Activated CD4-positive, alpha-beta T cell treated with anti-CD3 and anti-CD28 coated beads, Interleukin-2, amount 10 ng/mL, durations not matched to agents 7 days and 5 days (primary cell): Measurements from ENCODE around the gene GGT6. TPM values are rescaled to one million over a fixed set of nuclear protein-coding genes. Genes with fewer than 3 reads are reported as not detected.
"Not testable (repeated sequence)": the region's sequence is repeated elsewhere in the genome, so short reads cannot be mapped to it uniquely, and the experiment has no call there.

ENCODE experiments used
- CTCF ChIA-PET: fragments of 350-600 bp; sonication (Branson Sonifier 250); formaldehyde crosslinking; loops from one replicate; lab custom pipeline; 2021; ENCODE audit warnings: antibody characterized with exemption; lab: Charles Lee
- POLR2A ChIA-PET: fragments of 350-600 bp; sonication (Branson Sonifier 250); formaldehyde crosslinking; loops from one replicate; lab custom pipeline; 2021; ENCODE audit warnings: antibody characterized with exemption; lab: Charles Lee
- DNase-seq: peaks from one replicate; pipeline ENCODE4 v3.0.0-alpha.2; 2020
- H3K27ac Mint-ChIP-seq: one replicate; pipeline ENCODE4 v1.8.0; 2021; ENCODE audit warnings: mild to moderate bottlenecking, moderate library complexity, mixed read lengths
- H3K27me3 Mint-ChIP-seq: one replicate; pipeline ENCODE4 v1.8.0; 2021; ENCODE audit warnings: mixed read lengths
- H3K36me3 Mint-ChIP-seq: one replicate; pipeline ENCODE4 v1.8.0; 2021; ENCODE audit warnings: low read depth, mixed read lengths
- H3K4me1 Mint-ChIP-seq: one replicate; pipeline ENCODE4 v1.8.0; 2021; ENCODE audit warnings: mixed read lengths
- H3K4me3 Mint-ChIP-seq: one replicate; pipeline ENCODE4 v1.8.0; 2021; ENCODE audit warnings: mild to moderate bottlenecking, moderate library complexity, mixed read lengths
- H3K9me3 Mint-ChIP-seq: one replicate; pipeline ENCODE4 v1.8.0; 2021; ENCODE audit warnings: mixed read lengths
- total RNA-seq, 2 experiments: library from RNA; stranded (reverse); gene quantifications; one replicate each; pipeline ENCODE4 v1.2.3, GENCODE V29; 2021

The GGT6 gene
- total RNA-seq, 2 experiments from 2014 or later = not detected

- H3K27me3 Mint-ChIP-seq = no peaks in the 10 kb centered on the region
- CTCF ChIA-PET = interaction anchor here (0.8 to 1.5 kb wide), 3 partner anchors 11 to 23 kb away, joined by 3 to 5 read pairs (median 4); no protein-coding TSS in a partner anchor
- no peak overlapping the region for H3K27ac Mint-ChIP-seq
These were observed 38.6 kb upstream of the GGT6 start for GRCh38 chr17:4598776-4599504.

GRCh38 chr17:4597975-4598374 lies 37.6 kb upstream of the GGT6 start:
- ChIA-PET CTCF (interaction anchor here (0.6 to 1.5 kb wide), 2 partner anchors 10 to 1820 kb away, joined by 3 to 5 read pairs; no protein-coding TSS in a partner anchor), POLR2A (no interaction called here)
- Mint-ChIP-seq H3K4me3 (no peak overlapping the region), H3K4me1 (peaks cover 3% of the 10 kb centered on the region), H3K36me3 (no peaks in the 10 kb centered on the region), H3K27me3 (no peaks in the 10 kb centered on the region), H3K9me3 (no peaks in the 10 kb centered on the region), H3K27ac (no peak overlapping the region)
- DNase-seq = no peak

More at GRCh38 chr17:4598776-4599504, 38.6 kb upstream of the GGT6 start:
- Mint-ChIP-seq H3K4me1 (peaks cover 3% of the 10 kb centered on the region), H3K9me3 (no peaks in the 10 kb centered on the region), H3K36me3 (no peaks in the 10 kb centered on the region), H3K4me3 (no peak overlapping the region)
- no peak for DNase-seq
- POLR2A ChIA-PET = no interaction called here

GRCh38 chr17:4596636-4597380 lies 36.4 kb upstream of the GGT6 start:
- Mint-ChIP-seq H3K27me3 (no peaks in the 10 kb centered on the region), H3K4me1 (peaks cover 3% of the 10 kb centered on the region), H3K4me3 (no peak overlapping the region), H3K27ac (no peak overlapping the region), H3K9me3 (no peaks in the 10 kb centered on the region), H3K36me3 (no peaks in the 10 kb centered on the region)
- POLR2A ChIA-PET = no interaction called here
- CTCF ChIA-PET = interaction anchor here (1.1 kb wide), 1 partner anchor 30 kb away, joined by 3 read pairs; no protein-coding TSS in a partner anchor
- no peak for DNase-seq

GRCh38 chr17:4595685-4596342 lies 35.4 kb upstream of the GGT6 start:
- POLR2A ChIA-PET, H3K27me3 Mint-ChIP-seq, DNase-seq, H3K4me3 Mint-ChIP-seq, H3K27ac Mint-ChIP-seq, H3K9me3 Mint-ChIP-seq, H3K4me1 Mint-ChIP-seq, CTCF ChIA-PET, H3K36me3 Mint-ChIP-seq: not testable (repeated sequence)

- Mint-ChIP-seq H3K9me3 (no peaks in the 10 kb centered on the region), H3K27ac (peak overlapping the region; percentile 68), H3K4me1 (peaks cover 3% of the 10 kb centered on the region), H3K36me3 (no peaks in the 10 kb centered on the region), H3K27me3 (no peaks in the 10 kb centered on the region), H3K4me3 (no peak overlapping the region)
- CTCF ChIA-PET = interaction anchor here (0.6 kb wide), 1 partner anchor 51 kb away, joined by 3 read pairs; no protein-coding TSS in a partner anchor
- peak; percentile 45 for DNase-seq
- POLR2A ChIA-PET = no interaction called here
These were observed 34.7 kb upstream of the GGT6 start for GRCh38 chr17:4594931-4595684.

- ChIA-PET CTCF (interaction anchor here (0.6 to 0.7 kb wide), 2 partner anchors 52 to 1175 kb away, joined by 3 read pairs; no protein-coding TSS in a partner anchor), POLR2A (no interaction called here)
- H3K27ac Mint-ChIP-seq = no peak overlapping the region
- H3K4me1 Mint-ChIP-seq = peaks cover 3% of the 10 kb centered on the region
- no peak for DNase-seq
- H3K27me3 Mint-ChIP-seq = no peaks in the 10 kb centered on the region
- H3K36me3 Mint-ChIP-seq = no peaks in the 10 kb centered on the region
- H3K9me3 Mint-ChIP-seq = no peaks in the 10 kb centered on the region
- no peak overlapping the region for H3K4me3 Mint-ChIP-seq
These were observed 34.0 kb upstream of the GGT6 start for GRCh38 chr17:4594406-4594805.

- Mint-ChIP-seq H3K27ac (no peak overlapping the region), H3K4me1 (peaks cover 3% of the 10 kb centered on the region), H3K36me3 (no peaks in the 10 kb centered on the region), H3K9me3 (no peaks in the 10 kb centered on the region), H3K4me3 (no peak overlapping the region), H3K27me3 (no peaks in the 10 kb centered on the region)
- DNase-seq = no peak
- POLR2A ChIA-PET = no interaction called here
- CTCF ChIA-PET = interaction anchor here (0.7 to 1.0 kb wide), 2 partner anchors 14 to 42 kb away, joined by 3 to 4 read pairs; no protein-coding TSS in a partner anchor
These were observed 32.6 kb upstream of the GGT6 start for GRCh38 chr17:4593021-4593421.

- Mint-ChIP-seq H3K9me3 (no peaks in the 10 kb centered on the region), H3K27ac (no peak overlapping the region), H3K4me3 (no peak overlapping the region), H3K27me3 (peaks cover 3% of the 10 kb centered on the region), H3K4me1 (peaks cover 3% of the 10 kb centered on the region), H3K36me3 (no peaks in the 10 kb centered on the region)
- no peak for DNase-seq
- ChIA-PET CTCF (interaction anchor here (1.0 kb wide), 1 partner anchor 15 kb away, joined by 4 read pairs; no protein-coding TSS in a partner anchor), POLR2A (no interaction called here)
These were observed 32.0 kb upstream of the GGT6 start for GRCh38 chr17:4592240-4593005.

- no peak for DNase-seq
- no peaks in the 10 kb centered on the region for H3K9me3 Mint-ChIP-seq
- POLR2A ChIA-PET = no interaction called here
- CTCF ChIA-PET = interaction anchor here (1.3 kb wide), 1 partner anchor 39 kb away, joined by 3 read pairs; no protein-coding TSS in a partner anchor
- H3K36me3 Mint-ChIP-seq = no peaks in the 10 kb centered on the region
- H3K27ac Mint-ChIP-seq = no peak overlapping the region
- peaks cover 7% of the 10 kb centered on the region for H3K27me3 Mint-ChIP-seq
- H3K4me3 Mint-ChIP-seq = no peak overlapping the region
- peaks cover 3% of the 10 kb centered on the region for H3K4me1 Mint-ChIP-seq
These were observed 31.2 kb upstream of the GGT6 start for GRCh38 chr17:4591529-4591928.

GRCh38 chr17:4590981-4591453 lies 30.6 kb upstream of the GGT6 start:
- Mint-ChIP-seq H3K36me3 (no peaks in the 10 kb centered on the region), H3K27ac (no peak overlapping the region), H3K4me1 (peaks cover 3% of the 10 kb centered on the region), H3K27me3 (peaks cover 13% of the 10 kb centered on the region), H3K9me3 (no peaks in the 10 kb centered on the region), H3K4me3 (no peak overlapping the region)
- ChIA-PET POLR2A (no interaction called here), CTCF (interaction anchor here (1.0 to 1.3 kb wide), 2 partner anchors 9 to 39 kb away, joined by 3 read pairs; no protein-coding TSS in a partner anchor)
- DNase-seq = no peak

GRCh38 chr17:4590042-4590441 lies 29.7 kb upstream of the GGT6 start:
- H3K27me3 Mint-ChIP-seq = peaks cover 21% of the 10 kb centered on the region
- DNase-seq, H3K27ac Mint-ChIP-seq, H3K9me3 Mint-ChIP-seq, H3K36me3 Mint-ChIP-seq, H3K4me1 Mint-ChIP-seq, POLR2A ChIA-PET, H3K4me3 Mint-ChIP-seq: not testable (repeated sequence)
- CTCF ChIA-PET = interaction anchor here (0.6 to 1.0 kb wide), 2 partner anchors 10 to 168 kb away, joined by 3 read pairs; no protein-coding TSS in a partner anchor
